Measurements from ENCODE around the gene NTMT2.
"Not testable (repeated sequence)": the region's sequence is repeated elsewhere in the genome, so short reads cannot be mapped to it uniquely, and the experiment has no call there.

The NTMT2 gene

DNA sequence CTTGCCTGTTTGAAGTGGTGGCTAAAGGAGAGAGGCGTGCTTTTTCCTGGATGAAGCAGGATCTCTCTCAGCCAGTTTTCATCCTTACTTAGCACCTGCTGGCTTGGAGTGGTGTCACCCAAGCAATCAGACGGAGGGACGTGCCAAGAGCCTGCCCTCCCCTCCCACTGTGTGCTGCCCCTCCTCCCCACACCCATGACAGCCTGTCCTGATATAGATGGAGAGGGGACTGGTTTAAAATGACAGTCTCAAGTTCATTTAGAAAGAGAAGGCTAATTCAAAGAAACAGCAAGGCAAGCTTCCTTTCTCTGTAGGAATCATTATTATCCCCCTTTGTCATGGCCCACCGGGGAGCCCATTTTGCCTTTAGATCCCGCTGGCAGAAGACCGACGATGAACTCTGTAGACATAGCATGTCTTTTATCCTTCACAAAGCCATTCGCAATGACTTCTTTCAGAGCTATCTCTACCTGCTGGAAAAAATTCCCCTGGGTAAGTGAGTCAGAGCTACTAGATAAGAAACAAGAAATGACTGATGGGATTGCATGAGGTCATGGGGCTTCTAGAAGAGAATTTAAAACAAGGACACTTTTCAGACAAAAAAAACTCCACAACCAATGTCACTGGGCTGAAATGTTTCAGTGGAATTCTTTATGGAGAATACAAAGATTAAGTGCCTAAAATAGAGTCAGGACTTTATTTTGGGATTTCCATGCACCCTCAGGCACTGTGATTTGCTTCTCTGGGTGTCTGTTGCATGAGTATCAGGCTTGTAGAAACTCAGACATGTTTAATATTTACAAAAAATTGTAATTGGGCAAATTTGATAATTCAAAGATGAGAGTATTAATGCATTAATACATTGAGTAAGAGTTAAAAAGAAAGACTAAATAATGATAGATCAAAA is at the start of gene NTMT2:
TSS of gene NTMT2 (plus strand) at position 190 of the 907 bp plus-strand sequence. CDS start at position 339, 149 bp downstream.
- no peak for DNase-seq (ENCODE audit: low spot score)

DNA sequence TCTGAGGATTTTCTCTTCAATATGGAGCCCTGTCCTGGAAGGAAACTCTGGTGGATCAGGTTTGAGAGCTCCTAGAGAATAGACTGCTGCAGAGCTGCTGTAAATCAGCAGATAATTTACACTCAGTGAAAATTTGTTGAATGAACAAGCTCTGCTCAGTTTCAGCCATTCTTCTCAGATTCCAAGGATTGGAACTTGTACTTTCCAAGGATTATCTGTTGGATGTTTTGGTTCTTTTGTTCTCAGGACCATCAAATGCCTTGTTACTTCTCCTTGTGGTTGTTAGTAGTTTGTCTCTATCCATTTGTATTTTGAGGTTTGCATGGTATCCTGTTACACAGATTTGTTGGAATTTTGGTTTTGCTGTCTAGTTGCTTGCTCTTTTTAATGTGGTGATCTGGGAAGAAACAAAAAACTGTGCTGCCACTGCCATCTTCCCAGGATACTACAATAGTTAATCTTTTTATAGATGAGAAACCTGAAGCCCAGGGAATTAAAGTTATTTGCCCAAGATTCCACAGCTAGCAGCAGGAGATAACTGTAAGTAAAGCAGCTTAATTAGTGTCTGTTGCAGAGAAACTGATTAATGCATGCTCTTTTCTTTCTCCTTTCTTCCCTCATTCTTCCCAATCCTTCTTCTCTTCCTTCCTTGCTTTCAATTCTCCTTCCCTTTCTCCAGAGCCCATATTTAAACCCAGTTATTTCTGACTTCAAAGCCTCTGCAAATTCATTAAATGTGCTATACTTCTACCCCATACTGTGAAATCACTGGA is 49.6 kb upstream of the NTMT2 start:
- no peak for DNase-seq (ENCODE audit: low spot score)

DNA sequence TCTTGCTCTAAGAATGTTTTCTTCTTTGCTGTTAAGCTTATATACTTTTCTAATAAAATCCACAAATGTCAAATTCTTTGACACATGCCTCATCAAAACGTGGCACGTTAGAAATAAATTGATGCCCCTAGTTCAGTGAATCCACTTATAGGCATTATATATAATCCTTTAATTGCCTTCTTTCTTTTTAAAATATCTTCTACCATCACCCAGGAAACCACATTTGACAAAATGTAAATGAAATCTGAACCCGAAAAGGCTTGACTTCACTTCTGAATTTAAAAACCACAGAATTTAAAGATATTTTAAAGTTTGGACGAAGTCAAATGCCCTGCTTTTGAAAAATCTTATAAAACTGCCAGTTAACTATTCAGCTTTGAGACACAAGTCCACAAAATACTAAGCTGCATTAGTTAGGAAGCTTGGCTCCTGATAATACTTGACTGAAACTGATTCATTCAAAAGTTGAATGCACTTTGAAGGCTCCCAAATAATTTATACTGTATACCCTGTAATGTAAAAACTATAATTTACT is 48.9 kb upstream of the NTMT2 start:
- no peak for DNase-seq (ENCODE audit: low spot score)

DNA sequence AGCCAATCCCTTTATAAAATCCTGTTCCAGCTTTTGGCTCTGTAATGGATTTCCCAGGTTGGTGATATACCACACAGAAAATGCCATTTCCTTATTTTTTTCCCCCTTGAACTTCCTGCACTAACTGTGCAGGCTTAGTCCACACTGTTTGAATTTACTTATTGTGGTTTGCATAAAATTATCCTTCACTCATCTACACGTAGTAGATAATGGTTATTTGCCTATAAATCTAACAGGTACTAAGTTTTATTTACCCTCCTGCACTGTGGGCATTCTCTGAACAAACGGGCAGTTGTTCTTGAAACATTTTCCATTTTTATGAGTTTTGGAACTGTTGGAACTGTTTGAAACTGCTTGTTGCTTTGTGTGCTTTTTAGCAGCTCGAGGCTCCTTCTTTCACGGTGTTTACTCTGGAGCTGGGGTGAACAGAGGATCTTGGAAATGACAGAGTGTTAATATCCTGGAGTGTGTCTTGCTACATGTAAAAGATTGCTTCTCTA is 48.3 kb upstream of the NTMT2 start:
- no peak for DNase-seq (ENCODE audit: low spot score)

DNA sequence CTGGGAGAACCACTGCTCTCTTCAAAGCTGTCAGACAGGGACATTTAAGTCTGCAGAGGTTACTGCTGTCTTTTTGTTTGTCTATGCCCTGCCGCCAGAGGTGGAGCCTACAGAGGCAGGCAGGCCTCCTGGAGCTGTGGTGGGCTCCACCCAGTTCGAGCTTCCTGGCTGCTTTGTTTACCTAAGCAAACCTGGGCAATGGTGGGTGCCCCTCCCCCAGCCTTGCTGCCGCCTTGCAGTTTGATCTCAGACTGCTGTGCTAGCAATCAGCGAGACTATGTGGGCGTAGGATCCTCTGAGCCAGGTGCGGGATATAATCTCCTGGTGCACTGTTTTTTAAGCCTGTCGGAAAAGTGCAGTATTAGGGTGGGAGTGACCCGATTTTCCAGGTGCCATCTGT is 32.6 kb upstream of the NTMT2 start:
- DNase-seq (ENCODE audit: low spot score): not testable (repeated sequence)

DNA sequence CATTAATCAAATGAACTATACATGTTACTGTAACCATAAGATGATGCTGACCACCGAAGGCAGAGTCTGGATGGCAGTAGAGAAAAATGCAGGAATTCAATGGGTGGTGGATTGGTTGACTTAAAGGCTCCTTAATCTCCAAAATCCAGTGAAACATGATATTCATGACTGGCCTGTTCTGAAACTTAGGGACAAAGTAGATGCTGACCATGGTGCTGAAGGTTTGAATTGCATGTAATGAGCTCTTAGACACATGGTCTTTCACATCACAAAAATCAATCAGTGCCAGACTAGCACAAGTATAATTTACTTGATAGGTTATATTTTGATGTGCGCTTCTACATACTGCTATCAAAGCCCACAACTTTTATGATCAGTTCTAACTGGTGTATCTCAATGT is 30.9 kb upstream of the NTMT2 start:
- DNase-seq (ENCODE audit: low spot score): no peak

DNA sequence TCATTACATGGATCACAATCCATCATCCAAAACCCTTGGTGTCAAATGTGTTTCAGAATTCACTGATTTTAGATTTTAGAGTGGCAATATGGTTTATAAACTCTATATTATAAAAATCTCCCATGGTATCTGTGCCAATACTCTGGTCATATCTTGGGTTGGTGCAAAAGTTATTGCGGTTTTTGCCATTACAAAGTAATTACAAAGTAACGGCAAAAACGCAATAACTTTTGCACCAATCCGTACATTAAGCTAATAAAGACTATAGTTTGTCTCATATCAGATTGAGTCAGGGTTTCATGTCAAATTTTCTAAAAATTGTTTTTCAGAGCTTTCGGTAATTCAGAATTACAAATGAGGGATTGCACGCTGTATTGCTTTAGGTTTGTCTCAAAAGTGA is 23.4 kb upstream of the NTMT2 start:
- no peak for DNase-seq (ENCODE audit: low spot score)

DNA sequence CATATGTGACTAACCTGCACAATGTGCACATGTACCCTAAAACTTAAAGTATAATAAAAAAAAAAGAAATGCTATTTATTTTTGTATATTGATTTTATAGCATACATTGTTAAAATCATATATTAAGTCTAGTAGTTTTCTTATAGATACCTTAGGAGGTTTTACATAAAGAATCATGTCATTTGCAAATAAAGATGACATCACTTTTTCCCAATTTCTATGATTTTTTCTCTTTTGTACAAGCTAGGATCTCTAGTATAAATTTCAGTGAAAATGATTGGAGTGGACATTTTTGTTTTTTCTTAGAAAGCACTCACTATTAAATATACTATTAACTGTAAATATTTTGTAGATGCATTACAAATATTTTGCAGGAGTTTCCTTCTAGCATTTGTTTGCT is 20.5 kb upstream of the NTMT2 start:
- DNase-seq (ENCODE audit: low spot score): no peak

DNA sequence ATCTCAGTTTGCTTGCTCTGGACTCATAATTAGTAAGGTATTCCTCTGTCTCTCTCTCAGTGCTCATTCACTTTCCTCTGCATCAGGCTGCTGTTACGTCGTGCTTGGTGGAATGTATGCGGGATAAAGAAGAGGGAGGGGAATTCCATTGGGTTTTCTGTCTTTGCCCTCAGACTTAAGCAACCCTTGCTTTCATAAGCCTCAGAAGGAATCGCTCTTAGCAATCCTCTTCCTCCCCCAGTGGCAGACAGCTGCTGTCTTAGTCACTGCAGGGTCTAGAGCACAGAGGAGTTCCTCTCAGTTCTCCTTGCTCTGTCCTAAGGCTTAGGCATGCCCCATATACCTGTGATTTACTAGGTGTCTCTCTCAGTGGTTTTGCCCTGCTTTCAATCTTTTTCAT is 19.1 kb upstream of the NTMT2 start:
- no peak for DNase-seq (ENCODE audit: low spot score)

DNA sequence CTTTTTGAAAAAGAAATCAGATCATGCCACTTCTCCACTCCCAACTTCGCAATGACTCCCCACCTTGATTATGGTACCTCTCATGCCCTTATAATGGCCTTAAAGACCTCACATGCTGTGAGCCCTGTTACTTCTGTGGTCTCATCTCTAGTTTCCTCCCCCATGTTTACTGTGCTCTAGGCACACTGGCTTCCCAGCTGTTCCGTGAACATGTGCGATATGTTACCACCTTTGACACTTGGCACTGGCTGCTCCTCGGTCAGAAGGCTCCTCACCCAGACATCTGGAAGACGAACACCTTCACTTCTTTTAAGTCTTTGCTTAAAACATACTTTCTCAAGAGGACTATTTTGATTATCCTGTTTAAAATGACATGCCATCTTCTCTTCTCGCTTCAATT is 14.3 kb upstream of the NTMT2 start:
- no peak for DNase-seq (ENCODE audit: low spot score)

DNA sequence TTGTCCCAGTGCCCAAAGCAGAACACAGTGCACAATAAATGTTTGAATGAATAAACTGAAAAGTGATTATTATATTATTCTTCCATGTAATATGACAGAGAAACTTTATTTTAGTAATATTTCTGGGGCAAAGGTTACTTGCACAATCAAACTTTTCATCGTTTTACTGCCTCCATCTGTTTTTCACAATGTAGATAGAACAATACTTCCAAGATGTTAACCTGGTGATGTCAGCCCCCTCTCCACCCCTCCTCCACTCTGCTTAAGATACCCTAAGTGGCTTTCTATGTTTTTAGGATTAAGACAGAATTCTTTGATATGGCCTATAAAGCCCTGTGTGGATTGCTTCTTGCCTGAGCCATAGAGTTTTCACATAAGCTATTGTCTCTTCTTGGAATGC is 13.8 kb upstream of the NTMT2 start:
- no peak for DNase-seq (ENCODE audit: low spot score)

DNA sequence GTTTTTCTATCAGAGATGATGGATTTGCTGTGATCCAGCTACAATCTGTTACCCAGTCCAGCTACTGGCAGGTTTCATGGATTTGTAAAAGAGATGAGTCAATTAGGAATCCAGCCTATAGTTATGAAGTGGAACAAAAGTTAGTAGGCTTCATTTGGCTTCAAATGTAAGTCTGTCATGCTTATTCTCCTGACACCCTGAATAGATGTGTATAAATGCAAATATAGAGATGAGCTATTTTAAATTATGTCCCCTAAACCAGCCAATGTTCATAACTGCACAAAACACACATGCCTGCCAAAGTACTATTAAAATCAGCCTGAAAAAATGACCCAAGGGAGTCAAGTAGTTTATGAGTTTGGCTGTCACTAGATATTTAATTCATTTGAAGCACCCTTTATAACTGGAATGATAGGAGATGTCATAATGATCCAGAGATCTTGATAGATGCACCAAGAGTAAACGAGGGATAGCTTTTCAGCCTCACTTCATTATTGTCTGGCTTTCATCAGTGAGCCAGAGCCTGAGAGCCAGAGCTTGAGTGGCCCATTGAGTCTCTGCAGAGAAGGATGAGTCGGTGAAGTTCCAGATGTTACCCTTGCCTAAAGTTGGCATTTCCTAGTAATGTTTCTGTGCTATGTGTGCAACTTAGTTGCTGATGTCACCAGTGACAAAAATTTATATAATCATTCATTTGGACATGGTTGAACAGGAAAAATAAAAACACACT is 11.8 kb upstream of the NTMT2 start:
- DNase-seq (ENCODE audit: low spot score): no peak

DNA sequence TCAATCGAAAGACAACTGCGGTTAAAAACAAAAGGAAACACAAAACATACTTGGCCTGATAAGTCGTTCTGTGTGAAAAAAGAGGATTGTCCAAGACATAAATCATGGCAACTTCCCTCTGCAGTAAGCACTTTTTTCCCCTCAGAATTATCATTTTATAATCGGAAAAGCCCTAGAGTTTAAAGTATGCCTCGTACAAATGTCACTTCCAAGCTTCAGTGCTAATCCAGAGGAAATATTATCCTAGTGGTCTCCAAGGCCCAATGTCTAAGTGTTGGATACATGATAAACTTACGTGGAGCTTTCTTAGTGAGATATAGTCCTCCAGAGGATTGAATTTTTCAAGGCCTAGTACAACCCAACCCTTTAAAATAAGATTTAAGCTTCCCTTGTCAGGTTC is 11.2 kb upstream of the NTMT2 start:
- no peak for DNase-seq (ENCODE audit: low spot score)

DNA sequence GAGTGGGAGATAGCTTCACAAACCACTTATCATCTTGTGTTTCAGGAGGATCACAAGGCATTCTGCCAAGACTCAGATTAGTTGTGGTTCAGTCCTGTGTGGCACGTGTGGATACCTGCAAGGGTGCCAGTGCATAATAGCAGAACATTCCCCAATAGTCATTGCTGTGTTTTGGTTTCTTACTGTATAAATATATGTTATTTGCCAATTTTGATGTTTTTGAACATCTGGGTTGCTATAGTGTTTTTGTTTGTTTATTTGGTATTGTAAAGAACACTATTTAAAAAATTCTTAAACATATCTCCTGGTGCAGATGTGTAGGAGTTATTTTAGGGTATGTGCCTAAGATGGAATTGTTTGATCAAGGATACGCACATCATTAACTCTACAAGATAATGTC is 5.4 kb upstream of the NTMT2 start:
- no peak for DNase-seq (ENCODE audit: low spot score)

DNA sequence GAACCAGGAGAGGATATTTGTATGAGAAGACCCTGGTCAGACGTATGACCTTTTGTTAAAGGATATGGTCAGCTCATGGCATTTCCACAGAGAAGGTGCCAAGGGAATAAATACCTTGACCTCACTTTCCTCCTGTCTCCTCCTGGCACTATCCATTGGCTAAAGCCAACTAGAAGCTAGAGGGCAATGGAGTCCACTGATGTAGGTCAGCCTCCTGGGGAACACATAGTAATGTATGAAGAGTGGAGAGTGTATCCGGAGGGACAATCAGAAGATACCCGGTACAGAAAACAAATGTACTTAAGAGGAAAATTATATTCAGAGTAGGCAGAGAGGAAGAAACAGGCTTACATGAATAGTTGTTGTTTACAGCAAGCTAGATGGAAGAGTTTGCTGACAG is 698 bp upstream of the NTMT2 start:
- no peak for DNase-seq (ENCODE audit: low spot score)

DNA sequence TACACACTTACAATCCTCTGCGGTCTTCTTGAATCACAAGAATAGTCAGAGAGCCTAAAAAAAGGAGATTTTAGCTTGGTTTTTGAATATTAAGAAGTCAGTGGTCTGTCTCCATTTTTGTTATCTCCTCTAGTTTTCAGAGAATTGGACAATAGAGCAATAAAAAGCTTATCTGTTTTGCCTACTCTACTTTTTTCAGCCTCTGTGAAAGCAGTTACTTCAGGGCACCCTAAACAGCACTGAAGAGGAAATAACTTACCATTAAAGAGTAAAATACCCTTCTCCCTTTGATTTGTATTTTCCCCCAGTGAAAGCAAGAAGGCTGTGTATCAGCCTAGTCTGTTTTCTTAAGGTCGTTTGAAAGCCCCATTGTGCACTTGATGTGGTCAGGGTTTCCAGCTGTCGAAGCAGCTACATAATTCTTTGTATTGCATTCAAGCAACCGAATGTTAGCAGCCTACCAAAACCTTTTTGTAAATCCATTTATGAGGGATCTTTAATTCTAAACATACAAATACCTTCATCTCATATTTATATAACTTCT is 1.0 kb downstream of the NTMT2 start:
- no peak for DNase-seq (ENCODE audit: low spot score)

DNA sequence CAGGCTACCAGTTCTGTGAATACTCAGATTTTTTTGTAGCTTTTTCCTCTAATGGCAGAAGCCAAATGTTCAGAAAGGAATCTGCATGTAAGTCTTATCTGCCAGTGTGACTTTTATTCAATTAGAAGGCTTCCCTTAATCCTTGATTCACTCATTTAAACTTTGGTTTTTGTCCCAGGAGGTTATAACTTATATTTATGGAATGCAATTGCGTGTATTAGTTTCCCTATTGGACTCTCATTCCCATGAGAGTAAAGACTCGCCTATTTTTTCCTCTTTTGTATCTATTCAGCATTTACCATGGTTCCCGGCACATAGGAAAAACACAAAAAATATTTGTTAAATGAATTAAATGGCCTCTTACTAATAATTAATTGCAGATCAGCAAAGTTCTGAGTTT is 3.5 kb downstream of the NTMT2 start:
- no peak for DNase-seq (ENCODE audit: low spot score)

DNA sequence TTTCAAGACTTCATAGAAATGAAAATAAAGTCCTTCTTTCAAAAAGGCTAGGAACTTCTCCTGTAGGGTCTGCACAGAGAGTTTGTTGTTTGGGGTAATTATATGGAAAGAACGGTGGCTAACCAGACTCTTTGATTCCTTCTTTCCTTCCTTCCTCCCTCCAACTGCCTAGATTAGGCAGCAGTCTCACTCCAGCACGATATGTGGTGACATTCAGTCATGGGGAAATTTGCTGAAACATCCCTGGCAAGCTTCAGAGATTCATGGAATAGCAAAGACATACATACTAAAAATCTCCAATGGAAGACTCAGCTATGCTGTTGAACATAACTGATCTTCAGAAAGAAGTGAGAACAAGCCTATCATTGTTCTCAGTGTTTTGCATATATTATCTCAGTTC is 4.3 kb downstream of the NTMT2 start:
- no peak for DNase-seq (ENCODE audit: low spot score)

DNA sequence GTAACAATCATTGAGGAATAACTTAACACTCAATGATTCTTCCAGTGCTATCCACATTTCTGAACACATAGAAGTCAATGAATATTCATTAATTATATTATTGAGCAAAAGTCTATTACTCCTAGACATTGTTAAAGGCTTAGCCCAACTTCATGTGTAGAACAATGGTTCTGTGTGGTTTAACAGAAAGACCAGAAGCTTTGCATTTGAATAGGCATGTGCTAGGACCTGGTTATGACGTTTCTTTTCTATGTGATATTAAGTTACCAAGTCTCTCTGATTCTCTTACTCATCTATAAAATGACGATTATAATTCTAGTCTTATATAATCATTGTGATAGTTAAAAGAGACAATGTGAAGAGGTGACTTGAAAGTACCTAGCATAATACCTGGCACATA is 5.2 kb downstream of the NTMT2 start:
- no peak for DNase-seq (ENCODE audit: low spot score)

DNA sequence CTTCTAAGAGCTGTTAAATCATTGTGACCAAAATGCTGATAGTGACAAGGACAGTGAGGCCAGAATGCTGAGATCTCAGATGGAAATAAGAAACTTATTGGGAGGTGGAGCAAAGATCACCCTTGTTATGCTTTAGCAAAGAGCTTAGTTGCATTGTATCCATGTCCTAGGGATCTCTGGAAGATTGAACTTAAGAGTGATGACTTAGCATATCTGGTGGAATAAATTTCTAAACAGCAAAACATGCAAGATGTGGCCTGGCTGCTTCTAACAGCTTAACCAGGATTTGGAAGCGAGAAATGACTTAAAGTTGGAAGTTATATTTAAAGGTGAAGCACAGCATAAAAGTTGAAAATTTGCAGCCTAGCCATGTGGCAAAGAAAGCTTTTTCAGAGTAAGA is 7.7 kb downstream of the NTMT2 start:
- no peak for DNase-seq (ENCODE audit: low spot score)

DNA sequence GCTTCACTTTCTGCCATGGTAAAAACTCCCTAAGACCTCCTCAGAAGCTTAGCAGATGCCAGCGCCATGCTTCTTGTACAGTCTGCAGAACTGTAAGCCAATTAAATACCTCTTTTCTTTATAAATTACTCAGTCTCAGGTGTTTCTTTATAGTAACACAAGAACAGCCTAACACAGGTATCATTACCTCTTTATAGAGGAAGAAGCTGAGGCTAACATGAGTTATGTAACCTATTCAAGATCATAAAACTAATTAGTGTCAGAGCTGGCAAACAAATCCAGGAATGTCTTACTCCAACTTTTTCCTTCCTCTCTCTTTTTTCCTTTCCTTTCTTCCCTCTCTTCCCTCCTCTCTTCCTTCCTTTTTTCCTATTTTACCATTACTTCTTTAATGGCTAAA is 9.3 kb downstream of the NTMT2 start:
- no peak for DNase-seq (ENCODE audit: low spot score)

DNA sequence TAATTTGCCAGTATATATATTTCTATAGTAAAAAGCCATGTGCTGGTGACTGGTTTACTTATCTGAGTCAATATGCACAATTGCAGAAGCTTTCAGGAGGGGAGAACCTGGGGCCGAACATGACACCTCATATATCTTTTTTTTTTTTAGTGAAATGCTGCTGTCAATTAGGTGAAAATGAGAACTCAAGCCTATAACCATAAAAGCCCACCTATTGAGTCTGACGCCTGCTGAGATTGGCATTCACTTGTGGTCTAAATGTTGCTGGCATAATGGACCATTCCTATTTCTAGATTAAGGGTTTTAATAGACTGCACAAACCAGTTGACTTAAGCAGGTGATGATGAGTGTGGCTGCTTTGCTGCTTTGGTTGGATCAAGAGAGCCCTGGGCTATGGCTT is 10.8 kb downstream of the NTMT2 start:
- DNase-seq (ENCODE audit: low spot score): no peak

All from hematopoietic multipotent progenitor cell treated with erythropoietin and hydrocortisone succinate and interleukin-3 and kit ligand, for 15 days (in vitro differentiated cells).